HG02973 (cell line): ENCODE results near the gene SSUH2.
"Not testable (repeated sequence)": the region's sequence is repeated elsewhere in the genome, so short reads cannot be mapped to it uniquely, and the experiment has no call there.

Experiments used
- ATAC-seq: cut with Tn5 transposase; IDR thresholded peaks from one replicate; pipeline ENCODE4 v1.9.1; 2021; ENCODE audit warnings: moderate library complexity; ENCODE audit not compliant: unreplicated experiment

SSUH2 gene, protein sequence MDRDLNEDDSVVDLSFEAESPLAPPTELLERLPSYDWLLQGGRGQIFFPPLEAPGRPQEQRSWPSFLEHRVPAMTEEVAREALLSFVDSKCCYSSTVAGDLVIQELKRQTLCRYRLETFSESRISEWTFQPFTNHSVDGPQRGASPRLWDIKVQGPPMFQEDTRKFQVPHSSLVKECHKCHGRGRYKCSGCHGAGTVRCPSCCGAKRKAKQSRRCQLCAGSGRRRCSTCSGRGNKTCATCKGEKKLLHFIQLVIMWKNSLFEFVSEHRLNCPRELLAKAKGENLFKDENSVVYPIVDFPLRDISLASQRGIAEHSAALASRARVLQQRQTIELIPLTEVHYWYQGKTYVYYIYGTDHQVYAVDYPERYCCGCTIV

DNA sequence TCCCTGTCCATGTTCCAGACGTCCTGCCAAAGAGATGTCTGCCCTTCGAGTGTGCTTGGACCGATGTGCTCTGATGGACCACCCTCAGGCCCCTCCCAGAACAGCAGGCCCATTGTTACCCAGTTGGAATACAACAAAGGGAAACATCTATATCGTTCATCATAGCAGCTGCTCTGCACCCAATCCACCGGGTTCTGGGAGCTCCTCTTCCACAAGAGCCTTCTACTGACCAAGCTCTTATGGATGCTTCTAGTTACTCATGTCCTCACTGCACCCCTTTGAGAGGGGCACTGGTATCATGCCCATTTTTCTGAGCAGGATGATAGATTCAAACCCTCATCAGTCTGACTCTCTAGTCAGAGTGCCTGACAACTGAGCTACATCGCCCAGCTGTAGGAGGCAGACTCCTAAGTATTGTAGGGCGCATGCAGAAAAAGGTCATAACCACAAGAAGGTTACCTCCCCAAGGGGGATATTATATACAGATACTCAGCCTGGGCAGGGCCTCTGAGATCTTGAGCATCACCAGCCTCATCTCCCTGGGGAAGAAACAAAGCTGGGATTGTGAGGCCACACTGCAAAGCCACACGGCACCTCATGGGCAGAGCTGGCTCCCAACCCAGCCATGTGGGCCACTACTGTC, at the start of gene SSUH2:
Gene SSUH2, minus strand, starts transcription at position 51 of the 643 bp plus-strand sequence. Its CDS starts 40 bp downstream, at position 11.
- ATAC-seq = no peak

DNA sequence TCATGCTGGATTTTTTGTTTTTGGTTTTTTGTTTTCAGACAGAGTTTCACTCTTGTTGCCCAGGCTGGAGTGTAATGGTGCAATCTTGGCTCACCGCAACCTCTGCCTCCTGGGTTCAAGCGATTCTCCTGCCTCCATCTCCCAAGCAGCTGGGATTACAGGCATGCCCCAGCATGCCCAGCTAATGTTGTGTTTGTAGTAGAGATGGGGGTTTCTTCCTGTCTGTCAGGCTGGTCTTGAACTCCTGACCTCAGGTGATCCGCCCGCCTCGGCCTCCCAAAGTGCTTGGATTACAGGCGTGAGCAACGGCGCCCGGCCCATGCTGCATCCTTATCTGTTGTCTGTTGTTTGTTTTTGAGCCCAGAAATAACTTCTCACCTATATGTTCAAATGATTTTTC, 46.7 kb upstream of the SSUH2 start:
- ATAC-seq = not testable (repeated sequence)

DNA sequence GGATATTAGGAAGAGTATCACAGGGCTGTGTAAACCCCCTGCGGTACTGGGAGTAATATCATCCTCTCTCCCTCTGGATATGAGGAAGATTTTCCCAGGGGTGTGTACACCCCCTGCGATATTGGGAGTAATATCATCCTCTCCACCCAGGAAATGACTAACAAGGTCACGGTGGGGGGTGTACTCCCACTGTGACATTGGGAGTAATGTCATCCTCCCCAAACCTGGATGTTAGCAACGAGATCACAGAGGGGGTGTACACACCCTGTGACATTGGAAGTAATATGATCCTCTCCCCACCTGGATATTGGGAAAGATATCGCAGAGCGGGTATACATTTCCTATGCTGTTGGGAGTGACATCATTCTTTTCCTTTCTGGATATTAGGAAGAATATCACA, 40.4 kb upstream of the SSUH2 start:
- ATAC-seq = not testable (repeated sequence)

DNA sequence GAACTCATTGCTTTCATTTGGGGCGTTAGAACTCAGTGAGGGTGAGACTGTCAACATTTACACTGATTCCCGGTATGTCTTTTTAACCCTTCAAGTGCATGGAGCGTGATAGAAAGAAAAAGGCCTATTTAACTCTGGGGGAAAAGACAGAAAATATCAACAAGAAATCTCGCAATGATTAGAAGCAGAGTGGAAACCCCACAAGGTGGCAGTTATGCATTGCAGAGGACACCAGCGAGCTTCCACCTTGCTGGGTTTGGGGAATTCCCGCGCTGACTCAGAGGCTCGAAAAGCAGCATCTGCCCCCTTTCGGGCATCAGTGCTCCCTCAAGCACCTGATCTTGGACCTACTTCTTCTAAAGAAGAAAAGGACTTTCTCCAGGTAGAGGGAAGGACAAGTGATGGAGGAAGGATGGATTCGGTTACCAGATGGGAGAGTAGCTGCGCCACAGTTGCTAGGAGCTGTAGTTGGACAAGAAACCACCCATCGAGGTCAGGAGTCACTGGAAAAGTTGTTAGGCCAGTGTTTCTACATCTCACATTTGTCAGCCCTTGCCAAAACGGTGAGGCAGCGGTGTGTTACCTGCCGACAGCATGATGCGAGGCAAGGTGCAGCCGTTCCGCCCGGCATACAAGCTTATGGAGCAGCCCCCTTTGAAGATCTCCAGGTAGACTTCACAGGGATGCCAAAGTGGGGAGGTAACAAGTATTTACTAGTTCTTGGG, 38.4 kb upstream of the SSUH2 start:
- ATAC-seq = not testable (repeated sequence)

DNA sequence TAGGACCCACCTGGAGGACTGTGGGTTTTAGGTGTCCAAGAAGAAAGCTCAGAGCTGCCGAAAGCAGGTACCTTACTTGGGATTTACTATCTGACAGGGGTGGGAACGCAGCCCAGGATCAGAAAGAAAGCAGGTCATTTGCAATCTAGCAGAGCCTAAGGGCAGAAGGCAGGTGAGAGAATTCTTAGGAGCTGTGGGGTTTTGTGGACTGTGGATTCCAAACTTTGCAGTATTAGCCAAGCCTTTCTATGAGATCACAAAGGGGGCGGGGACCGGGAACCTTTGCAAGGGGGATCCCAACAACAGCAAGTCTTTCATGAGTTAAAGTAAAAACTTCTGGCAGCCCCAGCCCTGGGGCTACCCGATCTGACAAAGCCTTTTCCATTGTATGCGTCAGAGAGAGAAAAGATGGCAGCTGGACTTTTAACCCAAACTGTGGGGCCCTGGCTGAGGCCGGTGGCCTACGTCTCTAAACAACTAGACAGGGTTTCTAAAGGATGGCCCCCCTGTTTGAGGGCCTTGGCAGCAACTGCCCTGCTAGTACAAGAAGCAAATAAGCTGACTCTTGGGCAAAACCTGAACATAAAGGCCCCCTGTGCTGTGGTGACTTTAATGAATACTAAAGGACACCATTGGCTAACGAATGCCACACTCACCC, 37.4 kb upstream of the SSUH2 start:
- not testable (repeated sequence) for ATAC-seq

DNA sequence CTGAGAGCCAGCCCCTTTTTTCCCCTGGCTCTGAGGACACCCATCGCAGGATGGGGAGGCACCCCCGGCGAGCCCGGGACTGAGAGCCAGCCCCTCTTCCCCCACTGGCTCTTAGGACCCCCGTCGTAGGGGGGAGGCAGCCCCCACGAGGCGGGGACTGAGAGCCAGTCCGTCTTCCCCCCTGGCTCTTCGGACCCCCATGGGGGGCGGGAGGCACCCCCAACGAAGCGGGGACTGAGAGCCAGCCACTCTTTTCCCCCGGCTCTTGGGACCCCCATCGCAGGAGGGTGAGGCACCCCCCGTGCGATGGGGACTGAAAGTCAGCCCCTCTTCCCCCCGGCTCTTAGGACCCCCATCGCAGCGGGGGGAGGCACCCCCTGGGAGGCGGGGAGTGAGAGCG, 36.8 kb upstream of the SSUH2 start:
- ATAC-seq = no peak

DNA sequence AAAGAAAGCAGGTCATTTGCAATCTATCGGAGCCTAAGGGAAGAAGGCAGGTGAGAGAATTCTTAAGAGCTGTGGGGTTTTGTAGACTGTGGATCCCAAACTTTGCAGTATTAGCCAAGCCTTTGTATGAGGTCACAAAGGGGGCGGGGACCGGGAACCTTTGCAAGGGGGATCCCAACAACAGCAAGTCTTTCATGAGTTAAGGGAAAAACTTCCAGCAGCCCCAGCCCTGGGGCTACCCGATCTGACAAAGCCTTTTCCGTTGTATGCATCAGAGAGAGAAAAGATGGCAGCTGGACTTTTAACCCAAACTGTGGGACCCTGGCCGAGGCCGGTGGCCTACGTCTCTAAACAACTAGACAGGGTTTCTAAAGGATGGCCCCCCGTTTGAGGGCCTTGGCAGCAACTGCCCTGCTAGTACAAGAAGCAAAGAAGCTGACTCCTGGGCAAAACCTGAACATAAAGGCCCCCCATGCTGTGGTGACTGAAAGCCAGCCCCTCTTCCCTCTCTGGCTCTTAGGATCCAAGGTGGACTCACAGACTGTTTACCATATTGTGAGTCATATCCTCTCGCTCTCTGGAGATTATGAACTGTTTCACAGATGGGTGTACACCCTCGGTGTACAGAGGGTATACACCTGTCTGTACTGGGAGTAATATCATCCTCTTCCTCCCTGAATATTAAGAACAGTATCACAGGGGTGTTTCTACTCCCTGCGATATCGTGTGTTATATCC, 35.4 kb upstream of the SSUH2 start:
- not testable (repeated sequence) for ATAC-seq

DNA sequence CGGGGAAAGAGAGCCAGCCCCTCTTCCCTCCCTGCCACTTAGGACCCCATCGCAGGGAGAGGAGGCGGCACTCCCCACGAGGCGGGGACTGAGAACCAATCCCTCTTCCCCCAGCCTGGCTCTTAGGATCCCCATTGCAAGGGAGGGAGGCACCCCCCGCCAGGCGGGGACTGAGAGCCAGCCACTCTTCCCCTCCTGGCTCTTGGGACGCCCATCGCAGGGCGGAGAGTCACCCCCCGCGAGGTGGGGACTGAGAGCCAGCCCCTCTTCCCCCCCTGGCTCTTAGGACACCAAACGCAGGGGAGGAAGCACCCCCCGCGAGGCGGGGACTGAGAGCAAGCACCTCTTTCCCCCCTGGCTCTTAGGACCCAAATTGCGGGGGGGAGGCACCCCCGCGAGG, 34.2 kb upstream of the SSUH2 start:
- no peak for ATAC-seq

DNA sequence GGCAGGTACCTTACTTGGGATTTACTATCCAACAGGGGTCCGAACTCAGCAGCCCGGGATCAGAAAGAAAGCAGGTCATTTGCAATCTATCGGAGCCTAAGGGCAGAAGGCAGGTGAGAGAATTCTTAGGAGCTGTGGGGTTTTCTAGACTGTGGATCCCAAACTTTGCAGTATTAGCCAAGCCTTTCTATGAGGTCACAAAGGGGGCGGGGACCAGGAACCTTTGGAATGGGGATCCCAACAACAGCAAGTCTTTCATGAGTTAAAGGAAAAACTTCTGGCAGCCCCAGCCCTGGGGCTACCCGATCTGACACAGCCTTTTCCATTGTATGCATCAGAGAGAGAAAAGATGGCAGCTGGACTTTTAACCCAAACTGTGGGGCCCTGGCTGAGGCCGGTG, 32.7 kb upstream of the SSUH2 start:
- ATAC-seq = not testable (repeated sequence)

DNA sequence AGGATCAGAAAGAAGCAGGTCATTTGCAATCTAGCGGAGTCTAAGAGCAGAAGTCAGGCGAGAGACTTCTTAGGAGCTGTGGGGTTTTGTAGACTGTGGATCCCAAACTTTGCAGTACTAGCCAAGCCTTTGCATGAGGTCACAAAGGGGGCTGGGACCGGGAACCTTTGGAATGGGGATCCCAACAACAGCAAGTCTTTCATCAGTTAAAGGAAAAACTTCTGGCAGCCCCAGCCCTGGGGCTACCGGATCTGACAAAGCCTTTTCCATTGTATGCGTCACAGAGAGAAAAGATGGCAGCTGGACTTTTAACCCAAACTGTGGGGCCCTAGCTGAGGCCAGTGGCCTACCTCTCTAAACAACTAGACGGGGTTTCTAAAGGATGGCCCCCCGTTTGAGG, 31.0 kb upstream of the SSUH2 start:
- ATAC-seq = not testable (repeated sequence)

DNA sequence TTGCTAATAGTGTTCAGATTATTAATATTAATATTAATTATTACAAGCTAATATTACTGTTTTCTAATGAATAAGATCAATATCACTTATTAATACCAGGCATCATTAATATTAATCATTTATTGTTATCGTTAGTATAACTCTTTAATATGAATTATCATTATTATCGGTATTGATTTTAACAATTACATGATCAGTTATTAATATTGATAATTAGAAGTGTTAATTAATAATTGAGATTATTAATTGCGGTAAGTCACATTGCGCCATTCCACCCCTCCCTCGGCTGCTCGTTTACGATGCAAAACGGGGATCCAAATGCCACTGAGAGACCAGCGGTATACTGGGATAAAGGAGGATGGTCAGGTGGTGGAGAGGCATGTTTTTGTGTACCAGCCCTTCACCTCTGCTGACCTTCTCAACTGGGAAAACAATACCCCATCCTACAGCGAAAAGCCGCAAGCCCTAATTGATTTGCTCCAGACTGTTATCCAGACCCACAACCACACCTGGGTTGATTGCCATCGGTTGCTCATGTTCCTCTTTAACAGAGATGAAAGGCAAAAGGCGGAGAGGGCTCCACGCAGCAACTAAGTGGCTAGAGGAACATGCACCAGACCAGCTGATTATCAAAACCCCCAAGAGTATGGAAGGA, 28.6 kb upstream of the SSUH2 start:
- no peak for ATAC-seq

DNA sequence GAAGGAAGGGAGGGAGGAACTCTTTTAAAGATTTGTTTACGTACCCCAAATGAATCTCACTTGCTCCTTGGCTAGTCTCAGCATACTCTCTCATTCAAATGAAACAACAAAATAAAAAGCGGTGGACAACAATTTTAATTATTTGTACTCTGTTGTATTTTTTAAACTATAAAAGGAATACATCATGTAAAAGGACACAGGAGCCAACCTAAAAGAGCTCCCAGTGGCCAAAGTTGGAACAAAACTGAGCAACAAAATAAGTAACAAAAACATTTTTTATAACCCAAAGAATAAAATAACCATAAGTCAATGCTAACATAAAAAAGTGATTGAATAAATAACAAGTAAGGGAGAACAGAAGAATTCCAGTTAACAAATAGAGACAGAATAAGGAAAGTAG, 24.4 kb upstream of the SSUH2 start:
- no peak for ATAC-seq

DNA sequence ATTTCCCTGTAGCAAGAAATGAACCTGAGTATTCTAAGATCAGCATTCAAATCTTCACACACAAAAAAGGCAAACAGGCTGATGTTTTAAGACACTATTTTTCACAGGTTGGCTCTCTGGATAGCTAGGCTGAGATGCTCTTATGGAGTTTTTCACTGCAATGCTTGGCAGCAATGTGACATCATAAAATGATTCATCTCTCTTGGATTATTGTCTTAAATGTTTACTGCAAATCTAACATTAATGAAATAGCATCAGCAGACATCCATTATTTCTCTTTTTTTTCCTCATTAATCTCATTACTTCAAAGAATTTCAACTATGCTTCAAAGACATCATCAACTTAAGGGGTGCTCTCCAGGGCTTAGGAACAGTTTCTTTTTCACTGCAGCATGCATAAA, 23.6 kb upstream of the SSUH2 start:
- ATAC-seq = no peak

DNA sequence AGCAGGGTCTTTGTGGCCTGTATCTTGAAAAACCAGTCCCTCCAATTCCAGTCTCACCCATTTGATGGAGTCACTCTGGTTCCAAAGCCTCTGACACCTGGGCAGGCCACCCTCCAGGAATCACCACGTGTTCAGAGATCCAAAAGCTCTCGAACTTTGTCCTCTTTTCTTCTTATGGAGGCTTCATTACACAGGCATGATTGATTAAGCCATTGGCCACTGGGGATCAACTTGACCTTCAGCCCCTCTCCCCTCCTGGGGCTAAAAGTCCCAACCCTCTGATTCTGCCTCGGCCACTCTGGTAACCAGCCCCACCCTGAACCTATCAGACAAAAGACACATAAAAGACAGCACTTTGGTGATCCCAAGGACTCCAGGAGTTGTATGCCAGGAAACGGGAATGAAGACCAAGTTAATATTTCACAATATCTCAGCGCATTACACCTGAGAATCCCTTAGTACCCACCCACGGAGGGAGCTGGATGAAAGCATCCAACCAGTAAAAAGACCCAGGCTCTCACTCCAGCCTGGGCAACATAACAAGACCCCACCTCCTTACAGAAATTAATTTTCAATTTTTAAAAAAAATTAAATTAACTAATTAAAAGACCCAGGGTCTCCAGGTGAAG, 23.0 kb upstream of the SSUH2 start:
- ATAC-seq = no peak

DNA sequence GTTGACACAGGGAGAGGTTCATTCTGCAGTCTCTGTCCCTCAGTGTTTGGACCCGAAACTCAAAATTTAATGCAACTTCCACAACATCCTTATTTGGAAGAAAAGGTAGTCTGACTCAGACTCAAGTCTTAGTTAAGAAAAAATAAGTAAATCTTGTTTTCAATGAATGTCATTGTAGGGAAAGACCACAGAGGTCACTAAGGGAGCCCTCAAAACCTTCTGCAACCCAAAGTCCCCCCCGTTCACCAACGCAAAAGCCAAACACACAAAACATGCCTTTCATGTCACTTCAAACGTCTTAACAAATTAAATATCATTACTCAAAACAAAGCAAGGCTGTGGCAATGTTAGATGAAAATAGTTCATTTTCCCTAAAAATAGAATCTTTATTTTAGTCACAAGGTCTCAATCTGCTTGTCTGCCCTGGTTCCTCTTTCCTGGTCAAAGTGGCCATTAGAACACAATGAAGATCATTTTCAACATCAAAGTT, 20.9 kb upstream of the SSUH2 start:
- peak; percentile 50 for ATAC-seq

DNA sequence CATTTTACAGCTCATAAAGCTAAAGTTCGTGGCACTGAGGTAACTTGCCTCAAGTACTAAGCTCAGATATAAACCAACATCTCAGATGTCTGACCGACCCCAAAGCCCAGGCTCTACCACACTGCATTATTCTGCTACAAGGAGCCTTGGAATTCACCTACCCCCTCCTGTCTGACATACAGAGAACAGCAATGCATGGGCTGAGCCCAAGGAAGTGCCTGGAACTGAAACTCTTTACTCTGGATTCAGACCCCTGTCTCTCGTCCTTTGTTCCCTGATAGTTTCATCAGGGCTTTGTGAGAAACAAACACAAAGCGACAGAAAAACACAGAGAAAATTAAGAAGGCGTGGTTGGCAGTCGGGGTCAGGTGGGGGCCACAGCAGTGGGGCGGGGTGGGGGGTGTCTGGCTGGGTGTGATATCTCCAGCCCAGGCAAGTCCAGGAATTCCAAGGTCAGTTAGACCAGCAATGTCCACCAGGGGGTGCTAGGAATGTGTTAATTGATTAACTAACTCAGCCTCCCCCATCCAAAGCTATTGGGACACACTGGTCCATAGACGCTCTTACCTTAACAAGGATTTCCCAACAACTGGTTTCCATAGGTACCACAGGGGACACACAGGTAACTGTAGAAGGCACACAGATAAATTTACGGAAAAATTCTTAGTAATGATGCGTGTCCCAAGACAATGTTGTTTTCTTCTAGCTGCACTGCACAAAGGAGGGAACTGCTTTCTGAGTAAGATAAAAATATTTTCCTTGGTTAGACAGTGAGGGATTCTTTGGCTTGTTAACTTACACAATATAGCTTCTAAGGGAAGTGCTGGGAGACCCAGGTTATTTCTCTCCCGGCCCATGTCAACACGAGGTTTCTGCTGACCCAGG, 18.8 kb upstream of the SSUH2 start:
- ATAC-seq = peak; percentile 47

DNA sequence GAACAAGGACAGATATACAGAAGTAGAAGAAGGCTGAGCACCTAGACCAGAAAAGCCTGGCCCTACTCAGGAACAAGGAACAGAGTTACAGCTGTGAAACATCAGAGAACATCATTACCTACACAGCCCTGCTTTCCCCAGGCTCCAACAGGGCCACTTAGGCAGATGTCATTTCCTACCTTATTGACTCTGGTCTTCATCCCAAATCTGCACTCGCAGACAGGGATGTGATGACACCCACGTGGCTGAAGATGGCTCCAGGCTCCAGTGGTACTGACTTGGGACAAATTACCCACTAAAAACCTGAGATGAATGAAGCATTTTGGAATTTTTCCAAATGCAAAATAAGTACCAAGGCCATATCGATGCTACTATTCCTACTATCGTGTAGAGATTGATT, 18.0 kb upstream of the SSUH2 start:
- ATAC-seq = no peak
